H1 (cell line): ENCODE results near the gene DEAF1. TPM values are rescaled to one million over a fixed set of nuclear protein-coding genes. Genes with fewer than 3 reads are reported as not detected.
A peak's percentile ranks its signal among the peaks of the same experiment; 100 is the strongest.

Experiments
- CTCF ChIA-PET: fragments of 300-600 bp; sonication (Branson Sonifier 250); formaldehyde crosslinking; loops from one replicate; lab custom pipeline; 2021; ENCODE audit not compliant: partially characterized antibody; lab: Charles Lee
- POLR2A ChIA-PET: fragments of 300-600 bp; sonication (Branson Sonifier 250); formaldehyde crosslinking; loops from one replicate; lab custom pipeline; 2021; ENCODE audit warnings: inconsistent platforms; ENCODE audit not compliant: partially characterized antibody; lab: Charles Lee
- DNase-seq, 2 experiments: peaks; one replicate each; pipeline versions ENCODE4 v3.0.0 to v3.0.0-alpha.2; 2010 to 2022; ENCODE audit warnings: low spot score in 2 of 2, low read depth in 1 of 2, mixed read lengths in 1 of 2
- FAIRE-seq: peaks from 2 replicates; lab custom pipeline; 2011; peaks lifted over from hg19 to GRCh38; lab: Jason Lieb, UNC
- H2AFZ ChIP-seq: 2 replicates; pipeline ENCODE4 v1.8.1; 2012; ENCODE audit warnings: low read length, inconsistent platforms
- H2AK5ac ChIP-seq: 2 replicates; pipeline ENCODE4 v1.6.1; 2013; ENCODE audit warnings: low read depth, low read length
- H2BK120ac ChIP-seq: replicated peaks from 2 replicates; pipeline ENCODE3; 2013; ENCODE audit warnings: low read depth, low read length, inconsistent platforms
- H2BK12ac ChIP-seq: 2 replicates; pipeline ENCODE4 v1.6.1; 2013; ENCODE audit warnings: low read depth, low read length
- H2BK15ac ChIP-seq: 2 replicates; pipeline ENCODE4 v1.6.1; 2013; ENCODE audit warnings: low read length
- H2BK20ac ChIP-seq: 2 replicates; pipeline ENCODE4 v1.6.1; 2013; ENCODE audit warnings: low read length
- H2BK5ac ChIP-seq: 2 replicates; pipeline ENCODE4 v1.6.1; 2013; ENCODE audit warnings: low read depth, low read length
- H3K14ac ChIP-seq: 2 replicates; pipeline ENCODE4 v1.6.1; 2013; ENCODE audit warnings: inconsistent platforms; ENCODE audit not compliant: insufficient read length
- H3K18ac ChIP-seq: 2 replicates; pipeline ENCODE4 v1.6.1; 2013; ENCODE audit warnings: low read length; ENCODE audit errors: extremely low read depth
- H3K23ac ChIP-seq: 2 replicates; pipeline ENCODE4 v1.6.1; 2013; ENCODE audit warnings: inconsistent platforms; ENCODE audit not compliant: insufficient read length
- H3K23me2 ChIP-seq: 2 replicates; pipeline ENCODE4 v1.6.1; 2013; ENCODE audit warnings: low read depth, low read length
- H3K27ac ChIP-seq: 2 replicates; pipeline ENCODE4 v1.6.1; 2011; ENCODE audit warnings: low read depth, low read length, inconsistent platforms
- H3K27me3 ChIP-seq, 4 experiments: replicated peaks in 1 of 4; 1 replicate in 1 of 4; 2 replicates in 3 of 4; pipeline versions ENCODE4 v1.6.1 to v1.8.1; 2011 to 2013; ENCODE audit warnings: low read length in 3 of 4, mild to moderate bottlenecking in 3 of 4, inconsistent platforms in 2 of 4, mixed read lengths in 2 of 4, moderate library complexity in 1 of 4; ENCODE audit not compliant: control insufficient read depth in 3 of 4, insufficient read depth in 3 of 4; ENCODE audit errors: extremely low read depth in 1 of 4
- H3K36me3 ChIP-seq, 4 experiments: 2 replicates each; pipeline versions ENCODE4 v1.6.1 to v1.8.1; 2011 to 2013; ENCODE audit warnings: mild to moderate bottlenecking in 4 of 4, low read length in 3 of 4, moderate library complexity in 2 of 4, control low read depth in 1 of 4, inconsistent platforms in 1 of 4; ENCODE audit not compliant: insufficient read depth in 4 of 4, control insufficient read depth in 2 of 4
- H3K4ac ChIP-seq: replicated peaks from 2 replicates; pipeline ENCODE3; 2013; ENCODE audit warnings: low read length, low read depth, mixed read lengths, inconsistent platforms; ENCODE audit not compliant: insufficient read length
- H3K4me1 ChIP-seq, 4 experiments: replicated peaks in 1 of 4; 1 replicate in 1 of 4; 2 replicates in 3 of 4; pipeline versions ENCODE4 v1.6.1 to v1.8.1; 2011 to 2013; ENCODE audit warnings: low read length in 3 of 4, inconsistent platforms in 2 of 4, mixed read lengths in 1 of 4; ENCODE audit not compliant: insufficient read depth in 4 of 4, control insufficient read depth in 3 of 4
- H3K4me2 ChIP-seq, 2 experiments: 2 replicates each; pipeline versions ENCODE4 v1.6.1 to v1.8.1; 2011 to 2013; ENCODE audit warnings: low read depth in 2 of 2, low read length in 2 of 2, control low read depth in 1 of 2, inconsistent platforms in 1 of 2, mild to moderate bottlenecking in 1 of 2; ENCODE audit not compliant: insufficient read depth in 1 of 2
- H3K4me3 ChIP-seq, 4 experiments: fragments of 200-600, 300-600 bp in 1 of 4; sonication (generic), shearing (Covaris generic), sonication (Bioruptor Twin) in 1 of 4; 2 replicates each; pipeline versions ENCODE4 v1.5.1 to v1.8.1; 2011 to 2016; ENCODE audit warnings: low read length in 4 of 4, low read depth in 3 of 4, control low read depth in 2 of 4, inconsistent platforms in 2 of 4, mild to moderate bottlenecking in 2 of 4, mixed read lengths in 1 of 4, moderate library complexity in 1 of 4; ENCODE audit not compliant: insufficient read depth in 2 of 4; ENCODE audit errors: extremely low read depth in 1 of 4
- H3K56ac ChIP-seq: replicated peaks from 2 replicates; pipeline ENCODE3; 2013; ENCODE audit warnings: low read depth, mild to moderate bottlenecking, mixed read lengths, low read length, inconsistent platforms; ENCODE audit not compliant: insufficient read length
- H3K79me1 ChIP-seq: 2 replicates; pipeline ENCODE4 v1.6.1; 2013; ENCODE audit warnings: low read depth, low read length, control low read depth
- H3K79me2 ChIP-seq, 2 experiments: 2 replicates each; pipeline versions ENCODE4 v1.6.1 to v1.8.1; 2012 to 2013; ENCODE audit warnings: low read length in 2 of 2, mild to moderate bottlenecking in 2 of 2, inconsistent platforms in 1 of 2; ENCODE audit not compliant: insufficient read depth in 2 of 2, control insufficient read depth in 1 of 2
- H3K9ac ChIP-seq, 4 experiments: replicated peaks in 1 of 4; 1 replicate in 1 of 4; 2 replicates in 3 of 4; pipeline versions ENCODE4 v1.6.1 to v1.8.1; 2011 to 2013; ENCODE audit warnings: low read depth in 3 of 4, low read length in 3 of 4, control low read depth in 2 of 4, mild to moderate bottlenecking in 2 of 4, moderate library complexity in 2 of 4, inconsistent platforms in 1 of 4; ENCODE audit errors: extremely low read depth in 1 of 4
- H3K9me3 ChIP-seq, 2 experiments: 2 replicates each; pipeline versions ENCODE4 v1.6.1 to v1.8.1; 2012 to 2013; ENCODE audit warnings: mild to moderate bottlenecking in 2 of 2, moderate library complexity in 2 of 2, control low read depth in 1 of 2, inconsistent platforms in 1 of 2, low read depth in 1 of 2, low read length in 1 of 2, mixed read lengths in 1 of 2; ENCODE audit not compliant: insufficient read depth in 2 of 2
- H4K20me1 ChIP-seq, 2 experiments: replicated peaks in 1 of 2; 2 replicates each; pipeline versions ENCODE3 to v1.8.1; 2011 to 2013; ENCODE audit warnings: inconsistent platforms in 2 of 2, low read length in 2 of 2, mild to moderate bottlenecking in 1 of 2; ENCODE audit not compliant: insufficient read depth in 2 of 2, control insufficient read depth in 1 of 2
- H4K5ac ChIP-seq: 2 replicates; pipeline ENCODE4 v1.6.1; 2013; ENCODE audit warnings: low read length, low read depth, mixed read lengths, inconsistent platforms; ENCODE audit not compliant: insufficient read length
- H4K8ac ChIP-seq: 2 replicates; pipeline ENCODE4 v1.8.0; 2013; ENCODE audit warnings: mild to moderate bottlenecking, moderate library complexity, low read length, inconsistent platforms; ENCODE audit not compliant: insufficient read depth; ENCODE audit errors: extremely low read depth
- H4K91ac ChIP-seq: replicated peaks from 2 replicates; pipeline ENCODE3; 2013; ENCODE audit warnings: low read length, mixed read lengths, inconsistent platforms; ENCODE audit not compliant: insufficient read length
- EGR1 ChIP-seq: IDR thresholded peaks from 2 replicates; pipeline ENCODE4 v1.6.1; 2011; ENCODE audit warnings: low read depth, low read length, borderline replicate concordance
- MAX ChIP-seq: IDR thresholded peaks from 2 replicates; pipeline ENCODE4 v1.6.1; 2012; ENCODE audit warnings: inconsistent platforms
- NANOG ChIP-seq: IDR thresholded peaks from 2 replicates; pipeline ENCODE4 v1.6.1; 2011; ENCODE audit warnings: low read length, low read depth, mild to moderate bottlenecking, inconsistent platforms; ENCODE audit not compliant: insufficient read depth, poor library complexity, severe bottlenecking
- RBBP5 ChIP-seq: IDR thresholded peaks from 2 replicates; pipeline ENCODE4 v1.7.1; 2012; ENCODE audit warnings: low read depth, mild to moderate bottlenecking, inconsistent platforms, low read length, moderate library complexity, borderline replicate concordance
- RXRA ChIP-seq: IDR thresholded peaks from 2 replicates; pipeline ENCODE4 v1.6.1; 2011; ENCODE audit warnings: low read depth, mild to moderate bottlenecking, low read length, moderate library complexity; ENCODE audit not compliant: insufficient read depth
- SP4 ChIP-seq: IDR thresholded peaks from 2 replicates; pipeline ENCODE4 v1.6.1; 2012; ENCODE audit warnings: low read length, inconsistent platforms
- TAF1 ChIP-seq: IDR thresholded peaks from 2 replicates; pipeline ENCODE4 v1.6.1; 2011; ENCODE audit warnings: mild to moderate bottlenecking, low read depth, low read length
- TBP ChIP-seq: IDR thresholded peaks from 2 replicates; pipeline ENCODE4 v1.6.1; 2011; ENCODE audit warnings: low read depth, low read length, improper control_type of control experiment
- YY1 ChIP-seq: IDR thresholded peaks from 2 replicates; pipeline ENCODE4 v1.6.1; 2011; ENCODE audit warnings: low read depth, mild to moderate bottlenecking, low read length
- ZNF274 ChIP-seq: IDR thresholded peaks from 2 replicates; pipeline ENCODE4 v1.7.0; 2012; ENCODE audit warnings: low read length, borderline replicate concordance; ENCODE audit errors: extremely low read depth
- WGBS, 2 experiments: shearing (Covaris generic) in 1 of 2; methylation state at CpG; one replicate each; pipeline versions ENCODE4 v1.1.6 to v1.1.7; 2013 to 2015; ENCODE audit warnings: low lambda C conversion rate in 2 of 2, mixed read lengths in 2 of 2, inconsistent platforms in 1 of 2, low coverage in 1 of 2, missing lambda C conversion rate in 1 of 2; ENCODE audit not compliant: insufficient replicate concordance in 2 of 2, insufficient coverage in 1 of 2, insufficient read length in 1 of 2; ENCODE audit errors: extremely low coverage in 1 of 2, missing lambda C conversion rate in 1 of 2; 5-methylcytosine and 5-hydroxymethylcytosine counted together
- polyA plus RNA-seq, 7 experiments: library from polyadenylated mRNA; depleted of rRNA in 3 of 7; stranded (reverse) in 5 of 7; unstranded in 2 of 7; fragments of >200 nt in 5 of 7; fragments of 200-250 nt in 2 of 7; gene quantifications; 1 replicate in 5 of 7; 2 replicates in 1 of 7; 4 replicates in 1 of 7; pipeline versions ENCODE4 v1.2.1 to v1.2.3, GENCODE V29; 2011 to 2013; ENCODE audit warnings: missing spikeins in 2 of 7, mixed read lengths in 2 of 7
- total RNA-seq: library from RNA; stranded (reverse); fragmentation: NEBNext Ultra II Directional; extraction: Animal tissue kit (Norgen Biotek cat#: 25700); gene quantifications from 2 replicates; pipeline ENCODE4 v1.2.1, GENCODE V29; 2021

Gene DEAF1
- total and polyA plus RNA-seq, 2 of the 8 experiments (the other 6 are each of a cell fraction or from before 2014, with no cell fraction given) = 47.3 to 58.4 TPM

GRCh38 chr11:606245-606644 lies 88.8 kb downstream of the DEAF1 start:
- Histone ChIP-seq H3K79me2 (no peaks in the 10 kb centered on the region), H3K4me2 (no peak overlapping the region), H3K56ac (no peak overlapping the region), H3K9ac (no peak overlapping the region), H4K5ac (no peak overlapping the region), H2BK120ac (no peak overlapping the region), H3K14ac (no peak overlapping the region), H3K4me3 (no peak overlapping the region), H3K27me3 (no peaks in the 10 kb centered on the region), H3K23me2 (no peaks in the 10 kb centered on the region), H2BK12ac (no peak overlapping the region), H2BK20ac (no peak overlapping the region), H2AK5ac (no peak overlapping the region), H2BK15ac (no peak overlapping the region), H4K8ac (no peak overlapping the region), H4K20me1 (peaks cover 9 to 24% of the 10 kb centered on the region in 2 experiments), H3K18ac (no peak overlapping the region), H3K4me1 (no peaks in the 10 kb centered on the region), H3K36me3 (peaks cover 34 to 84% (median 68%) of the 10 kb centered on the region in 4 experiments), H3K4ac (no peak overlapping the region), H3K9me3 (no peaks in the 10 kb centered on the region), H2BK5ac (peak overlapping the region; percentile 24; the same call in 1 of the 2 replicates), H3K23ac (no peak overlapping the region), H4K91ac (no peak overlapping the region), H2AFZ (no peak overlapping the region), H3K27ac (no peak overlapping the region), H3K79me1 (peaks cover 7% of the 10 kb centered on the region; the same call in 1 of the 2 replicates)
- 92% methylated on average over 13 of the region's 19 CpGs; no CpG with 5 or more reads in 1 of the 2 experiments for WGBS, 2 experiments
- DNase-seq (no peak), FAIRE-seq (no peak)
- ChIA-PET CTCF (interaction anchor here (0.6 to 1.5 kb wide), 5 partner anchors 10 to 54 kb away, joined by 3 to 5 read pairs (median 4); partner anchors contain the start of gene IRF7), POLR2A (interaction anchor here (1.5 kb wide), 1 partner anchor 17 kb away, joined by 5 read pairs; no protein-coding TSS in a partner anchor)
- TF ChIP-seq SP4 (no peak), RBBP5 (no peak), NANOG (no peak), MAX (no peak), EGR1 (no peak), ZNF274 (no peak), YY1 (no peak), TAF1 (no peak), RXRA (no peak), TBP (no peak)
